DOHH2 (cell line): ENCODE measurements around the gene ANKRD49.

ENCODE experiments used
- EZH2phosphoT487 ChIP-seq: fragments of 200-600 bp; sonication (generic); IDR thresholded peaks from 2 replicates; pipeline ENCODE4 v1.6.1; 2017; ENCODE audit warnings: borderline replicate concordance, mild to moderate bottlenecking, antibody characterized with exemption, low read length, moderate library complexity, mixed read lengths
- TF ChIP-seq, protein P1 (sequence below): fragments of 200-600 bp; sonication (generic); IDR thresholded peaks from one replicate; pipeline ENCODE4 v1.5.1; 2014; ENCODE audit warnings: antibody characterized with exemption, mild to moderate bottlenecking, low read depth, low read length; ENCODE audit not compliant: poor library complexity, severe bottlenecking

DNA sequence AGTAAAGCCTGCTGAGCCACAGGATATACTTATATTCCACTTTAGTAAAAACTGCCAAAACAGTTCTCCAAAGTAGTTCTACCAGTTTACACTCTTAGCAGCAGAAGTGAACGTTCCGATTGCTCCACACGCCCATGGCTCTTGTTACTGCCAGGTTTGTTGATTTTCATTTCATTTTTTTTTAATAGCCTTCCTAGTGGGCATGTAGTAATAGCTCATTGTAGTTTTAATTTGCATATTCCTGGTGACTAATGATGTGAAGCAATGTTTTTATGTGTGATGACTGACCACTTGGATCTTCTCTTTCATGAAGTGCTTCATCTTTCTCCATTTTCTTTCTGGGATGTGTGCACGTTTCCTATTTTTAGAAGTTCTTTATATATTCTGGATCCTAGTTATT is 13.7 kb downstream of the ANKRD49 start:
- TF ChIP-seq, protein P1, sequence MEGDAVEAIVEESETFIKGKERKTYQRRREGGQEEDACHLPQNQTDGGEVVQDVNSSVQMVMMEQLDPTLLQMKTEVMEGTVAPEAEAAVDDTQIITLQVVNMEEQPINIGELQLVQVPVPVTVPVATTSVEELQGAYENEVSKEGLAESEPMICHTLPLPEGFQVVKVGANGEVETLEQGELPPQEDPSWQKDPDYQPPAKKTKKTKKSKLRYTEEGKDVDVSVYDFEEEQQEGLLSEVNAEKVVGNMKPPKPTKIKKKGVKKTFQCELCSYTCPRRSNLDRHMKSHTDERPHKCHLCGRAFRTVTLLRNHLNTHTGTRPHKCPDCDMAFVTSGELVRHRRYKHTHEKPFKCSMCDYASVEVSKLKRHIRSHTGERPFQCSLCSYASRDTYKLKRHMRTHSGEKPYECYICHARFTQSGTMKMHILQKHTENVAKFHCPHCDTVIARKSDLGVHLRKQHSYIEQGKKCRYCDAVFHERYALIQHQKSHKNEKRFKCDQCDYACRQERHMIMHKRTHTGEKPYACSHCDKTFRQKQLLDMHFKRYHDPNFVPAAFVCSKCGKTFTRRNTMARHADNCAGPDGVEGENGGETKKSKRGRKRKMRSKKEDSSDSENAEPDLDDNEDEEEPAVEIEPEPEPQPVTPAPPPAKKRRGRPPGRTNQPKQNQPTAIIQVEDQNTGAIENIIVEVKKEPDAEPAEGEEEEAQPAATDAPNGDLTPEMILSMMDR: no peak
- TF ChIP-seq EZH2phosphoT487: no peak
